H9 (cell line): ENCODE measurements around the gene SOCS1. TPM values are rescaled to one million over a fixed set of nuclear protein-coding genes. Genes with fewer than 3 reads are reported as not detected.

Source experiments
- DNase-seq: peaks from one replicate; pipeline ENCODE4 v3.0.0-alpha.2; 2017
- H2AFZ ChIP-seq: one replicate; pipeline ENCODE4 v1.6.1; 2013; ENCODE audit warnings: mild to moderate bottlenecking, low read length, control low read depth, moderate library complexity
- H2AK5ac ChIP-seq: 2 replicates; pipeline ENCODE4 v1.6.1; 2013; ENCODE audit warnings: low read length, control low read depth, mixed read lengths; ENCODE audit not compliant: insufficient read length
- H2BK120ac ChIP-seq: one replicate; pipeline ENCODE4 v1.6.1; 2013; ENCODE audit warnings: low read depth, mild to moderate bottlenecking, low read length, control low read depth, inconsistent platforms; ENCODE audit not compliant: poor library complexity, severe bottlenecking
- H2BK12ac ChIP-seq: 2 replicates; pipeline ENCODE4 v1.6.1; 2013; ENCODE audit warnings: low read length, control low read depth, mixed read lengths, low read depth; ENCODE audit not compliant: insufficient read length
- H2BK15ac ChIP-seq: 2 replicates; pipeline ENCODE4 v1.6.1; 2013; ENCODE audit warnings: low read depth, low read length, control low read depth
- H2BK20ac ChIP-seq: one replicate; pipeline ENCODE4 v1.6.1; 2013; ENCODE audit warnings: low read depth, mild to moderate bottlenecking, low read length, control low read depth, inconsistent platforms; ENCODE audit not compliant: poor library complexity, severe bottlenecking
- H2BK5ac ChIP-seq: 2 replicates; pipeline ENCODE4 v1.6.1; 2013; ENCODE audit warnings: low read length, control low read depth, mixed read lengths; ENCODE audit not compliant: insufficient read length
- H3K14ac ChIP-seq: 2 replicates; pipeline ENCODE4 v1.6.1; 2013; ENCODE audit warnings: low read length, control low read depth; ENCODE audit not compliant: insufficient read depth
- H3K18ac ChIP-seq: 2 replicates; pipeline ENCODE4 v1.6.1; 2013; ENCODE audit warnings: low read depth, mild to moderate bottlenecking, mixed read lengths, low read length, control low read depth; ENCODE audit not compliant: insufficient read length
- H3K23ac ChIP-seq: 2 replicates; pipeline ENCODE4 v1.6.1; 2013; ENCODE audit warnings: low read length, control low read depth, mixed read lengths, low read depth; ENCODE audit not compliant: insufficient read length
- H3K23me2 ChIP-seq: 2 replicates; pipeline ENCODE4 v1.6.1; 2013; ENCODE audit warnings: low read depth, mild to moderate bottlenecking, mixed read lengths, low read length, control low read depth; ENCODE audit not compliant: insufficient read length, poor library complexity, severe bottlenecking
- H3K27ac ChIP-seq: 2 replicates; pipeline ENCODE4 v1.5.1; 2013; ENCODE audit warnings: low read length, control low read depth, mixed read lengths, low read depth; ENCODE audit not compliant: insufficient read length
- H3K27me3 ChIP-seq: 2 replicates; pipeline ENCODE4 v1.6.1; 2013; ENCODE audit warnings: low read length, control low read depth, inconsistent platforms; ENCODE audit not compliant: insufficient read depth
- H3K4ac ChIP-seq: 2 replicates; pipeline ENCODE4 v1.6.1; 2013; ENCODE audit warnings: low read depth, mild to moderate bottlenecking, control low read depth, inconsistent platforms, low read length, moderate library complexity
- H3K4me1 ChIP-seq: 2 replicates; pipeline ENCODE4 v1.6.1; 2013; ENCODE audit warnings: low read length, control low read depth, inconsistent platforms; ENCODE audit not compliant: insufficient read depth
- H3K4me2 ChIP-seq: 2 replicates; pipeline ENCODE4 v1.6.1; 2013; ENCODE audit warnings: low read length, control low read depth, mixed read lengths; ENCODE audit not compliant: insufficient read length, insufficient read depth
- H3K56ac ChIP-seq: 2 replicates; pipeline ENCODE4 v1.6.1; 2013; ENCODE audit warnings: low read depth, mild to moderate bottlenecking, mixed read lengths, low read length, control low read depth; ENCODE audit not compliant: insufficient read length
- H3K79me1 ChIP-seq: 2 replicates; pipeline ENCODE4 v1.6.1; 2013; ENCODE audit warnings: low read depth, mild to moderate bottlenecking, moderate library complexity, low read length, control low read depth, inconsistent platforms; ENCODE audit not compliant: insufficient read depth, poor library complexity, severe bottlenecking
- H3K79me2 ChIP-seq: 2 replicates; pipeline ENCODE4 v1.6.1; 2013; ENCODE audit warnings: low read length, control low read depth, inconsistent platforms; ENCODE audit not compliant: insufficient read depth
- H3K9ac ChIP-seq: 2 replicates; pipeline ENCODE4 v1.6.1; 2013; ENCODE audit warnings: low read length, control low read depth, mixed read lengths; ENCODE audit not compliant: insufficient read length; ENCODE audit errors: extremely low read depth
- H3K9me3 ChIP-seq: one replicate; pipeline ENCODE4 v1.6.1; 2013; ENCODE audit warnings: low read depth, low read length, inconsistent platforms; ENCODE audit not compliant: control insufficient read depth
- H3T11ph ChIP-seq: one replicate; pipeline ENCODE4 v1.6.1; 2013; ENCODE audit warnings: mild to moderate bottlenecking, low read length, control low read depth, inconsistent platforms
- H4K20me1 ChIP-seq: one replicate; pipeline ENCODE4 v1.6.1; 2013; ENCODE audit not compliant: control insufficient read depth, insufficient read length, insufficient read depth
- H4K5ac ChIP-seq: 2 replicates; pipeline ENCODE4 v1.6.1; 2013; ENCODE audit warnings: low read depth, mild to moderate bottlenecking, mixed read lengths, low read length, control low read depth; ENCODE audit not compliant: insufficient read length
- H4K8ac ChIP-seq: replicated peaks from 2 replicates; pipeline ENCODE4 v1.6.1; 2013; ENCODE audit warnings: low read length, control low read depth, mixed read lengths, low read depth; ENCODE audit not compliant: insufficient read length
- H4K91ac ChIP-seq: 2 replicates; pipeline ENCODE4 v1.6.1; 2013; ENCODE audit warnings: low read depth, mild to moderate bottlenecking, moderate library complexity, mixed read lengths, low read length, control low read depth; ENCODE audit not compliant: insufficient read length
- H3K27ac Mint-ChIP-seq, 3 experiments: 2 replicates in 2 of 3; 3 replicates in 1 of 3; pipeline ENCODE4 v1.8.0; 2020 to 2021; ENCODE audit warnings: mixed read lengths in 3 of 3, mild to moderate bottlenecking in 1 of 3, moderate library complexity in 1 of 3
- H3K27me3 Mint-ChIP-seq: 2 replicates; pipeline ENCODE4 v1.8.0; 2021; ENCODE audit warnings: low read depth, mild to moderate bottlenecking, moderate library complexity, mixed read lengths
- H3K36me3 Mint-ChIP-seq, 3 experiments: 2 replicates in 2 of 3; 3 replicates in 1 of 3; pipeline ENCODE4 v1.8.0; 2020 to 2021; ENCODE audit warnings: low read depth in 3 of 3, mixed read lengths in 3 of 3; ENCODE audit not compliant: insufficient read depth in 1 of 3
- H3K4me1 Mint-ChIP-seq, 2 experiments: 2 replicates each; pipeline ENCODE4 v1.8.0; 2020; ENCODE audit warnings: mixed read lengths in 2 of 2
- H3K4me3 Mint-ChIP-seq, 2 experiments: 2 replicates in 1 of 2; 3 replicates in 1 of 2; pipeline ENCODE4 v1.8.0; 2020 to 2021; ENCODE audit warnings: mild to moderate bottlenecking in 2 of 2, mixed read lengths in 2 of 2, moderate library complexity in 1 of 2
- H3K9me3 Mint-ChIP-seq, 2 experiments: 2 replicates in 1 of 2; 3 replicates in 1 of 2; pipeline ENCODE4 v1.8.0; 2020; ENCODE audit warnings: mild to moderate bottlenecking in 2 of 2, mixed read lengths in 2 of 2, moderate library complexity in 1 of 2
- whole genome bisulfite sequencing: extraction: QIAGEN DNeasy Blood & Tissue Kit; methylation state at CpG from one replicate; pipeline ENCODE4 v1.1.7; 2013; ENCODE audit warnings: missing lambda C conversion rate, low lambda C conversion rate, mixed read lengths; ENCODE audit not compliant: insufficient read length; ENCODE audit errors: extremely low coverage; 5-methylcytosine and 5-hydroxymethylcytosine counted together
- total RNA-seq: library from RNA; stranded (reverse); gene quantifications from 2 replicates; pipeline ENCODE4 v1.2.1, GENCODE V29; 2021
- TF ChIP-seq, protein P1 (sequence below): fragments of 200-600 bp; sonication (generic); conservative IDR thresholded peaks from 3 replicates; pipeline ENCODE4 v1.8.0; 2021; ENCODE audit warnings: antibody characterized with exemption, mild to moderate bottlenecking

The SOCS1 gene
- total RNA-seq, 1 experiment from 2014 or later: 11.0 TPM

DNA sequence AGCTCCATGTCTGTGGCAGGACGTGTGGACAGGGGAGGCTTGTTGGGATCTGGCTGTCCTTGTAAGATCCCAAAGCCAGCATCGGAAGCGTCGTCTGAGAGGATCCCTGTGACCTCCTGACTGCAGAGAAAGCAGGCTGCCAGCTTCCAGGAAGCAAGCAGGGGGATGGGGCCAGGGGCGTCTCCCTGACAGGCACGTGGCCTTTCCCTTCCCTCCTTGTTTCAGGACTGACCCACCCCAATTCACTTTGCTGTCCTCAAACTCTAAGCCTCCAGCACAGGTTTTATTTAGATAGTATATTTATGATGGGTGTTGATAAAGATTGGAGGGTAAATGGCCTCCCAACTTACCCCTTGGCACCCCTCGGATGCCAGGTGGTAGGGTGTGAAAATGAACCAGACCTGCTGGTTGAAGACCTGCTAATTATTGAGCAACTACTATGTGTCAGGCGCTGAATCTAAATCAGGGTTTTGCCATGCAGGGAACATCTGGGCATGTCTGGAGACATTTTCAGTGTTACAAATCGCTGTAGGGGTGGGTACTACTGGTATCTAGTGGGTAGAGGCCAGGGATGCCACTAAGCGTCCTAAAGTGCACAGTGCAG lies 24.5 kb downstream of the SOCS1 start:
- Histone ChIP-seq H2BK15ac (no peak overlapping the region), H3K27me3 (no peaks in the 10 kb centered on the region), H4K5ac (peak overlapping the region; percentile 33), H3K9me3 (no peaks in the 10 kb centered on the region), H2BK20ac (no peak overlapping the region), H2BK120ac (no peak overlapping the region), H3K79me1 (no peaks in the 10 kb centered on the region), H3K4me2 (no peak overlapping the region), H4K20me1 (no peaks in the 10 kb centered on the region), H4K91ac (no peak overlapping the region), H2AFZ (no peak overlapping the region), H3K27ac (no peak overlapping the region), H3K23me2 (no peaks in the 10 kb centered on the region), H3K79me2 (no peaks in the 10 kb centered on the region), H3K18ac (no peak overlapping the region), H2AK5ac (no peak overlapping the region), H3K4me1 (no peaks in the 10 kb centered on the region), H3K4ac (no peak overlapping the region), H3K9ac (peak overlapping the region; percentile 12), H3K56ac (no peak overlapping the region), H3K14ac (peak overlapping the region; percentile 69; the same call in 1 of the 2 replicates), H4K8ac (no peak overlapping the region), H3T11ph (no peak overlapping the region), H3K23ac (no peak overlapping the region), H2BK5ac (no peak overlapping the region), H2BK12ac (no peak overlapping the region)
- Mint-ChIP-seq H3K27me3 (peaks cover 8% of the 10 kb centered on the region), H3K4me1 (peaks cover 0 to 6% of the 10 kb centered on the region in 2 experiments; a peak in 3 of 4 replicates), H3K27ac (peak overlapping the region in 1 of 3 experiments; percentile 75; a peak in 2 of 7 replicates), H3K36me3 (no peaks in the 10 kb centered on the region), H3K4me3 (no peak overlapping the region; a peak in 1 of 5 replicates), H3K9me3 (no peaks in the 10 kb centered on the region)
- TF ChIP-seq, protein P1, sequence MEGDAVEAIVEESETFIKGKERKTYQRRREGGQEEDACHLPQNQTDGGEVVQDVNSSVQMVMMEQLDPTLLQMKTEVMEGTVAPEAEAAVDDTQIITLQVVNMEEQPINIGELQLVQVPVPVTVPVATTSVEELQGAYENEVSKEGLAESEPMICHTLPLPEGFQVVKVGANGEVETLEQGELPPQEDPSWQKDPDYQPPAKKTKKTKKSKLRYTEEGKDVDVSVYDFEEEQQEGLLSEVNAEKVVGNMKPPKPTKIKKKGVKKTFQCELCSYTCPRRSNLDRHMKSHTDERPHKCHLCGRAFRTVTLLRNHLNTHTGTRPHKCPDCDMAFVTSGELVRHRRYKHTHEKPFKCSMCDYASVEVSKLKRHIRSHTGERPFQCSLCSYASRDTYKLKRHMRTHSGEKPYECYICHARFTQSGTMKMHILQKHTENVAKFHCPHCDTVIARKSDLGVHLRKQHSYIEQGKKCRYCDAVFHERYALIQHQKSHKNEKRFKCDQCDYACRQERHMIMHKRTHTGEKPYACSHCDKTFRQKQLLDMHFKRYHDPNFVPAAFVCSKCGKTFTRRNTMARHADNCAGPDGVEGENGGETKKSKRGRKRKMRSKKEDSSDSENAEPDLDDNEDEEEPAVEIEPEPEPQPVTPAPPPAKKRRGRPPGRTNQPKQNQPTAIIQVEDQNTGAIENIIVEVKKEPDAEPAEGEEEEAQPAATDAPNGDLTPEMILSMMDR: no peak
- no CpG with 5 or more reads among the region's 10 CpGs for WGBS
- DNase-seq: no peak
